Left colon (tissue), 2 donors: ENCODE results near the gene CEP112. TPM values are rescaled to one million over a fixed set of nuclear protein-coding genes. Genes with fewer than 3 reads are reported as not detected.
A peak's percentile ranks its signal among the peaks of the same experiment; 100 is the strongest.

ENCODE experiments used
- ATAC-seq: fragments of 200-7000 bp; cut with Tn5 transposase; one replicate; pipeline ENCODE4 v1.9.1; 2020; ENCODE audit warnings: mild to moderate bottlenecking, moderate library complexity
- DNase-seq, 2 donors: peaks; one replicate each; pipeline ENCODE4 v3.0.0-alpha.2; 2020
- intact Hi-C, 2 donors: fragments of 100-400 bp; cut with DNase I in 1 of 2; cut with micrococcal nuclease in 1 of 2; formaldehyde crosslinking; loops; one replicate each; pipeline versions ENCODE4 v1.11.2 to v1.14.0; 2022; cut with DNase I, micrococcal nuclease
- long read RNA-seq: library from polyadenylated mRNA; unstranded; transcript quantifications from one replicate; pipeline ENCODE4 v2.0.0, GENCODE V29; 2021
- total RNA-seq, 2 donors: library from RNA; stranded (reverse); fragmentation: NEBNext Ultra II Directional; extraction: Animal tissue kit (Norgen Biotek cat#: 25700); gene quantifications; one replicate each; pipeline ENCODE4 v1.2.1, GENCODE V29; 2021
- donor health status: DM: no; HTN: no; CAD: no.
- donor health status: DM: yes; HTN: yes; CAD: no.

CEP112 gene
- total RNA-seq = 1 to 10 TPM; 4.5 to 8.1 TPM
- long read RNA-seq, partial matches to known transcripts = 1 of 7 reads
- long read RNA-seq, other reads (novel, unspliced or antisense) = 5 of 7 reads

DNA sequence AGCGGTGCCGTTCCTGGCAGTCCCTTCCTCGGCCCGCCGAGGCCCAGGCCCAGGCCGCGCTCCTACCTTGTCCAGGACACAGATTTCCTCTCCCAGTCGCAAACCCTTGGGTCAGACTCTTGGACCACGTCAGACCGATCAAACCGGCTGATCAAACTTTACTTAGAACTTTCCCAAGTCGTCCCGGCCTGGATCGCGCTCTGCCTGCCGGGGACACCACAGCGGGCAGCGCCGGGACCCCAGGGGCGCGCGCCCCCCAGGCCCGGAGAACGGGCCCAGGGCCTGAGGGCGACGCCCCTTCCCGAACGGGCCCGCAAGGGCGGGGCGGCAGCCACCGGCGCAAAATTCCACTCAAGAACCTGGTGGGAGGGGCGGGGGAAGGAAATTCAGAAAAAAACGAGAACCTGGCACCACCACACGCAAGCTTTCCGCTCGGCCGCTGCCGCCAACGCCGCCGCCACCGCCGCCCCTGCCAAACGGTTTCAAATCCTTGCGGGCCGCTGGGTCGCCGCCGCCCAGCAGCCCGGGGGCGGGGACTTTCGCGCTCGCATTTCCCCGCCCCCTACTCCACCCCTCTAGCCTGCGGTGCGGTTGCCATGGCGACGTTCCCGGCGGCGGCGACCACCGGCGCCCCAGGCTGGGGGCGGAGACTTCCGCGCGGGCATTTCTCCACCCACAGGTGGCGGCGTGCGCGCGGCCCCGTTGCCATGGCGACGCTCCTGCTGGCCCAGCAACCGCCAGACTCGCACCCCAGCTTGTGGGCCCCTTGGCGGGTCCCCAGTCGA lies at the start of gene CEP112:
Gene CEP112, minus strand, starts transcription at position 541 of the 785 bp plus-strand sequence.
- intact Hi-C loops = no loop called here
- DNase-seq (peak; percentile 74 to 85), ATAC-seq (peak; percentile 83)

GRCh38 chr17:66240630-66241029 lies 48.7 kb upstream of the CEP112 start:
- ATAC-seq = no peak
- intact Hi-C loops = no loop called here
- DNase-seq = no peak

DNA sequence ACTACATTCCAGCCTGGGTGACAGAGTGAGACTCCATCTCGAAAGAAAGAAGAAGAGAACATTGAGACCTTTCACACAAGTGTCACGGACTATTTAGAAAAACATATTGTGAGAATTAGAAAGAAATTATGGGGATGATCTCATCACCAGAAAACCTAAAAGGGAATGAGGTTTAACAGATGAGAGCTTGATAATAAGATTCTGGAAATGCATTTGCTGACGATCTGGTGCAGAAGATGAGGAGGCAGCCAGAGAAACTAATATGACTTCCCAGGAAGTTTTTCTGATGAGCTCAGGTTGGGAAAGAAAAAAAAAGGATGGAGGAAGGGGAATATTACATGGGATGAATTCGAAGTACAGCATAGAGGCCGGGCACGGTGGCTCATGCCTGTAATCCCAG lies 48.1 kb upstream of the CEP112 start:
- no peak for ATAC-seq
- DNase-seq = no peak
- intact Hi-C loops = no loop called here

- DNase-seq (no peak), ATAC-seq (no peak)
- intact Hi-C loops = no loop called here
These were observed 43.6 kb upstream of the CEP112 start for GRCh38 chr17:66235377-66235994.

DNA sequence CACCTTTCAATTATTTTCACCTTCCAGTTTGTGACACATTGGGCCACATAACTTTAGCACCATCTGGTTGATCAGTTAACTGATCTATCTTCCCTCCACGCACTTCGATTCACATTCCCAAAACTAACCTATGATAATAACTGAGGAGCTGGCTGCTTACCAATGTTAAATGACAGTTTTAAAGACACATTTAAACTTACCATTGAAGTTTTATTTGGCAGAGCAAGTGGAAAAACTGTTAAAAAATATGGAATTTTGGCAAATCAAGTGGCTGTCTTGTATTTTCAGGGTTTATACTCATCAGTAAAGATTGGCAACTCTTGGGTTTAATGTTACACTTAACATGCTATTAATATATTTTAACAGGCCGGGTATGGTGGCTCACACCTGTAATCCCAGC lies 42.7 kb upstream of the CEP112 start:
- intact Hi-C loops = no loop called here
- no peak for DNase-seq
- ATAC-seq = no peak

DNA sequence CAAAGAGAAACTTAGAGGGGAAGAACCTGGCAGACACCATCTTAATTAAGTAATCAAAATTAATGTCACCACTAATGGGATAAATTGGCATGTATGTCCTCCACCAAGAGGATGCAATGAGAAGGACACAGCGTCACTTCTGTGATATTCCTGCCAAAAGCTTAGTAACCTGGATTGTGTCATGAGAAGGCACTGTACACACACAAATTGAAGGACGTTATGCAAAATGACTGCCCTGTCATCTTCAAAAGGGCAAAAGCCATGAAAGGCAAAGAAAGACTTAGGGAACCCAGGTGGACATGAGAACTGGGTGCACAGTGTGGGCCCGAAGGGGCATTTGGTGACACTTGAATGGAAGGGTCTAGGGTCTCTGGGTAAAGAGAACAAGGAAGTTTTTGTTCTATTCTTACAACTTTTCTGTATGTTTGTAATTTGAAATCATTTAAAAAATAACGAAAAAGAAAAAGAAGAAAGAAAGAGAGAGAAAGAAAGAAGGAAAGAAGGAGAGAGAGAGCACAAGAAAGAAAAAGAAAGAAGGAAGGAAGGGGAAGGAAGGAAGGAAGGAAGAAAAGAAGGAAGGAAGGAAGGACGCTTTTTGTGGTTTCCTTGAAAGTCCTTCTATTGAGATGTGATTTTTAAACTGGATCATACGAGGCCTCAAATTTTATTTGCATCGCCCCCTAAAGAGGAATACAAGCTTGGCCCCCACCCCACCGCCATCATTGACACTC lies 41.3 kb upstream of the CEP112 start:
- DNase-seq (no peak), ATAC-seq (no peak)
- intact Hi-C loops = no loop called here

DNA sequence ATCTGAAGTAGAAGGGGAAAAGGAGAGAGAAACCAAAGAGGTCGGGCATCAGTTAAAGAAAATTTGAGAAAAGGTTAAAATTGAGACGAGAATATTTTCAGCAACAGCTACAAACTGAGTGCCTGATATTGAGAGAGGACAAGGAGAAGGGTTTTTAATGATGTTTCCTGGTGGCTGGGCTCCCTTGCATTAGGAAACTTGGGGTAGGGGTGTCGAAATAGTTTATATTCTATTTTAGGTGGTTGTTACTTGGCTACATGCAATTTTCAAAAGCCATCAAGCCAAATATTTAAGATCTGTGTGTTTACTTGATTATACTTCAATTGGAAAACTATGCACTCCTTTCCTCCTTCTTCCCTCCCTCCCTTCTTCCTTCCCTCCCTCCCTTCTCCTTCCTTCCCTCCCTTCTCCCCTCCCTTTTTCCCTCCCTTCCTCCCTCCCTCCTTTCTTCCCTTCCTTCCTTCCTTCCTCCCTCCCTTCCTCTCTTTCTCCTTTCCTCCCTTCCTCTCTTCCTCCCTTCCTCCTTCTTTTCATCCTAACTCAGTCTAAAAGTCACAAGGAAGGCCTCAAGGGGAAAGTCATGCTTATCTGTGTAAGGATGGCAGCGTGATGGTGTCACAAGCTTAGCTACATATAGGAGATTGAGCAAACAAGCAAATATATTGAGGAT lies 39.1 kb upstream of the CEP112 start:
- DNase-seq (no peak), ATAC-seq (no peak)
- intact Hi-C loops = no loop called here

- ATAC-seq (peak; percentile 14), DNase-seq (no peak)
- intact Hi-C loops = no loop called here
These were observed 38.0 kb upstream of the CEP112 start for GRCh38 chr17:66229783-66230538.

DNA sequence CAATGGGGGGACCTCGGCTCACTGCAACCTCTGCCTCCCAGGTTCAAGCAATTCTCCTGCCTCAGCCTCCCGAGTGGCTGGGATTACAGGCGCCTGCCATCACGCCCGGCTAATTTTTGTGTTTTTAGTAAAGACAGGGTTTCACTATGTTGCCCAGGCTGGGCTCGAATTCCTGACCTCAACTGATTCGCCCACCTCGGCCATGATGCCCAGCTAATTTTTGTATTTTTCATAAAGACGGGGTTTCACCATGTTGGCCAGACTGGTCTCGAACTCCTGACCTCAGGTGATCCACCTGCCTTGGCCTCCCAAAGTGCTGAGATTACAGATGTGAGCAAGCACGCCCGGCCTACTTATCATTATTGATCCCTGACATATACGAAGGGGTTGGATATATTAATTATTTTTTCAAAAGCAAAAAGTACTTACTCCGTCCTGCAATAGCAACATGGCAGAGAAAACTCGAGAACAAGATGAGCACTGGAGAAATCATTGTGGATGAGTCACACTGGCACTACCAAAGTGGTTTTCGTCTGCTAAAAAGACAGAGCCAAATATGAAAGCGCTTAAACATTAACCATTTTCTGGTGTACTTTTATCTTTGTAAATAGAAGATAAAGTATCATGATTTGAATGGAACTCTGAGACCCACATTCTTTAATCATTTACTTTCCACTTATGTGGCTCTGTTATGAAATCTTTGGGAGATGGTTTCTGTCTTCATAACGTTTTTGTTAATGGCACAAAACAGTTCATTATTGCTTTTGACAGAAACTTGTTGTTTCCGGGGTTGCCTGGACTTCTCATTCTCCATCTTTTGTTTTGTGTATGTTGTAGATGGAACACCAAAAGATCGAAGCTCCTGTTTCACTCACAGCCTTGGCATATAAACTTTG lies 37.2 kb upstream of the CEP112 start, which contains the start of gene APOH:
Gene APOH, minus strand, starts transcription at position 529 of the 896 bp plus-strand sequence. Its CDS starts 36 bp downstream, at position 493.
- ATAC-seq (peak; percentile 90), DNase-seq (no peak)
- intact Hi-C loops = no loop called here

DNA sequence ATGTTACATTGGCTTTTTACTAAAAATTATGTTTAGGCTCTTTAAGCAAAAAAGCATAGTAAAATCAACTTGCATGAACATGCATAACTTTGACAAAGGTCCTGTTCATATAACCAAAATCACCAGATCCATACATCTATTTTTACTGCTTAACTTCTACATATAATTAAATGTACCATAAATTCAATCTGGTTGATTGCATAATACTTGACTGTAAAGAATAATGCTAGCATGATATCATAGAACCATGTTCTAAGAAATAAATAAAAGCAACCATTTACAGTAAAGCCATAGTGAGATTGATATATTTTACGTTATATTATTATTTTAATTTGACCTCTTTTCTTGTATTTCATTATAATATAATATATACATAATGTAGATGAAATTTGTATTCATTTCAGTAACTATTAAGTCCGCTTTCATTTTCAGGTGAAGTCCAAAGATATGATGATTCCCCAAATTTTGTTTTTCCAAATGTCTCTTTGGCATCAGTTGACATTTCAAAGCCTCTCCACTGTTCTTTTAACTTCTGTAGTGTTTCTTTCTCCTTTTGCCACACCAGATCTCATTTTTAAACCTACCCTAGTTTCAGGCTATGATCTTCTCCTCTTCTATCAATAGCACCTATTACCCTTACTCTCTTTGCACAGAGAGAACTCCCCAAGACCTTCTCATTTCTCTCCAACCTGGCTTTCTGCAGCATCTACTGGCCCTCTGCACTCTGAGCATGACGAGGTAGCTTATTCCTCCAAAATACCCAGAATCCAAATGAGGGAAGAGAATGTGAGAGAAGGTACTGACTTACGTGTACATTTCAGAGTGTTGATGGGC lies 35.5 kb upstream of the CEP112 start:
- intact Hi-C loops = no loop called here
- DNase-seq = no peak
- no peak for ATAC-seq

DNA sequence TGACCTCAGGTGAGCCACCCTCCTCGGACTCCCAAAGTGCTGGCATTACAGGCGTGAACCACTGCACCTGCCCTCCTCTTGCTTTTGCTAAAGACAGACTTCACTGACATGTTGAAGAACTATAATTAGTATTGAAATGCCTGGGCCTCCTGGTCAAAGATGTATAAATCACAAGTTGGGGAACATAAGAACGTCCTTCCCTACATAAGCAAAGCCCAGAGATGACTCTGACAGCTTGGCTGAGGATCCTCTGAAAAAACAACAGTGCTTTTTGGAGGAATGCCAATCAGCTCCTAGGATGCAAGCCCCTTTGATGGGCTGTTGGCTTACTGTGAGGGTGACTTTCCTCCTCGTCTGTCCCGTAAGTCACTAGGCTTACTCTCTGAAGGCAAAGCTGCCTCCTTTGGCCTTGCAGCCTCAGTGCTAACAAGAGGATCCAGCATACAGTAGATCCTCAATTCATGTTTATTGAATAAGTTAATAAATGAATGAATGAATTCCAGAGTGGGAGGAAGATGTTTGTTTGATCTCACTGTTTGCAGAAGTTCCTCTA lies 30.9 kb upstream of the CEP112 start:
- ATAC-seq = no peak
- no peak for DNase-seq
- intact Hi-C loops = no loop called here

DNA sequence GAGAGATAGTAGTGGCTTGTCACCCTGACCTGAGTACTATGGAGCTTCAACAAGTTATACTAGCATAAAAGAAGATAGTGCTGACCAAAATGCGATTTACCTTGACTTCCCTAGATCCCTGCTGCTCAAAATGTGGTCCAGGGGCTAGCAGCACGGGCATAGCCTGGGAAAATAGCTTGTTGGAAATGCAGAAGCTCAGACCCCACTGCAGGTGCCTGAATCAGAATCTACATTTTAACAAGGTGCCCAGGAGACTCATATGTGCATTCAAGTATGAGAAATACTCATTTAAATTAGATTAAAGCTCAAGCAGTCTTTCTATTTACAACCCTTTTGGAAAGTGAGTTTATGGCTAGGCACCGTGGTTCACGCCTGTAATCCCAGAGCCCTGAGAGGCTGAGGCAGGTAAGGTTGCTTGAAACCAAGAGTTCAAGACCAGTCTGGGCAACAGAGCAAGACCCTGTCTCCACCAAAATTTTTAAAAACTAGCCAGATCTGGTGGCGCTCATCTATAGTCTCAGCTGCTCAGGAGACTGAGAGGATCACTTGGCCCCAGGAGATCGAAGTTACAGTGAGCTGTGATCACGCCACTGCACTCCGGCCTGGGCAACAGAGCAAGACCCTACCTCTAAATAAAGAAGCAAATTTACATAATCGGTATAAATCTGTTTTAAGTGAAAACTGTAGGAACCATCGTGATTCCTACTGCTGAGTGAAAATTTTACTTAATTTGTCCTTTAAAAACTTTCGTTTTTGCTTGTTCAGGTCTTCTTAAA lies 30.0 kb upstream of the CEP112 start:
- intact Hi-C loops = no loop called here
- DNase-seq (no peak), ATAC-seq (no peak)

GRCh38 chr17:66221343-66221742 lies 29.4 kb upstream of the CEP112 start:
- DNase-seq (no peak), ATAC-seq (no peak)
- intact Hi-C loops = no loop called here

GRCh38 chr17:66220079-66220835 lies 28.3 kb upstream of the CEP112 start:
- intact Hi-C loops = no loop called here
- DNase-seq (no peak), ATAC-seq (no peak)

DNA sequence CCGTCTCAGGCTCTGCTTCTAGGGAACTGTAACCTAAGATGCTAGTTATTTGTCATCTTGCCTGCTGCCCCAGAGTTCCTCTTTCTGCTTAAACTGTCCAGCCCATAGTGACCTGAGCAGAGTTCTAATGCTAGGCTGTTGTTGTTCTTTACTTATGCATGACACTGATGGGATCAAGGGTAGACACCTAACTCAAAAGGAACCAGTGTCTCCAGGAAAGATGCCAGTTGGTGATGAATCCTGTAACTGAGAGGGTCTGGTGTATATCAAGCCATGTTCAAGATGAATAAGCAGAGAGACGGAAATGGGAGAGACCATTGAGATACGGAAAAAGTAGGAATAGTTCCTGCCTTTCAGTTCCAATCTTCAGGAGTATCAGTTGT lies 23.6 kb upstream of the CEP112 start:
- intact Hi-C loops = no loop called here
- DNase-seq (no peak), ATAC-seq (no peak)
